ENCODE results near the gene PCDHGB2. TPM values are rescaled to one million over a fixed set of nuclear protein-coding genes. Genes with fewer than 3 reads are reported as not detected.
"Not testable (repeated sequence)": the region's sequence is repeated elsewhere in the genome, so short reads cannot be mapped to it uniquely, and the experiment has no call there.

The PCDHGB2 gene
- total RNA-seq, 2 experiments from 2014 or later: 0.13 TPM

DNA sequence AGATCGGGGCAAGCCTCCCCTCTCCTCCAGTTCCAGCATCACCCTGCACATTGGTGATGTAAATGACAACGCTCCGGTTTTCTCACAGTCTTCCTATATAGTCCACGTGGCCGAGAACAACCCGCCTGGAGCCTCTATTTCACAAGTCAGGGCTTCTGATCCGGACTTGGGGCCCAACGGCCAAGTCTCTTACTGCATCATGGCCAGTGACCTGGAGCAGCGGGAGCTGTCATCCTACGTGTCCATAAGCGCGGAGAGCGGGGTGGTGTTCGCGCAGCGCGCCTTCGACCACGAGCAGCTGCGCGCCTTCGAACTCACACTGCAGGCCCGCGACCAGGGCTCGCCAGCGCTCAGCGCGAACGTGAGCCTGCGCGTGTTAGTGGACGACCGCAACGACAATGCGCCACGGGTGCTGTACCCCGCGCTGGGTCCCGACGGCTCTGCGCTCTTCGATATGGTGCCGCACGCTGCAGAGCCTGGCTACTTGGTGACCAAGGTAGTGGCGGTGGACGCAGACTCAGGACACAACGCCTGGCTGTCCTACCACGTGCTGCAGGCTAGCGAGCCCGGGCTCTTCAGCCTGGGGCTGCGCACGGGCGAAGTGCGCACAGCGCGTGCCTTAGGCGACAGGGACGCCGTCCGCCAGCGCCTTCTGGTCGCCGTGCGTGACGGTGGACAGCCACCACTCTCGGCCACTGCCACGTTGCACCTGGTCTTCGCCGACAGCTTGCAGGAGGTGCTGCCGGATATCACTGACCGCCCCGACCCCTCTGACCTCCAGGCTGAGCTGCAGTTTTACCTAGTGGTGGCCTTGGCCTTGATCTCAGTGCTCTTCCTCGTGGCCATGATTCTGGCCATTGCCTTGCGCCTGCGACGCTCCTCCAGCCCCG lies 29.6 kb downstream of the PCDHGB2 start:
- Mint-ChIP-seq H3K4me1 (ENCODE audit: low read depth) (no peaks in the 10 kb centered on the region), H3K4me3 (no peak overlapping the region), H3K9me3 (ENCODE audit: insufficient read depth) (peaks cover 34% of the 10 kb centered on the region), H3K27ac (no peak overlapping the region), H3K36me3 (ENCODE audit: low read depth) (peaks cover 6% of the 10 kb centered on the region), H3K27me3 (ENCODE audit: low read depth) (peaks cover 30% of the 10 kb centered on the region)
- DNase-seq (no peak), ATAC-seq (no peak)
- ChIA-PET CTCF (interaction anchor here (0.8 to 2.5 kb wide), 2 partner anchors 24 to 124 kb away, joined by 3 to 9 read pairs; partner anchors contain the start of gene PCDHGA10), POLR2A (no interaction called here)

DNA sequence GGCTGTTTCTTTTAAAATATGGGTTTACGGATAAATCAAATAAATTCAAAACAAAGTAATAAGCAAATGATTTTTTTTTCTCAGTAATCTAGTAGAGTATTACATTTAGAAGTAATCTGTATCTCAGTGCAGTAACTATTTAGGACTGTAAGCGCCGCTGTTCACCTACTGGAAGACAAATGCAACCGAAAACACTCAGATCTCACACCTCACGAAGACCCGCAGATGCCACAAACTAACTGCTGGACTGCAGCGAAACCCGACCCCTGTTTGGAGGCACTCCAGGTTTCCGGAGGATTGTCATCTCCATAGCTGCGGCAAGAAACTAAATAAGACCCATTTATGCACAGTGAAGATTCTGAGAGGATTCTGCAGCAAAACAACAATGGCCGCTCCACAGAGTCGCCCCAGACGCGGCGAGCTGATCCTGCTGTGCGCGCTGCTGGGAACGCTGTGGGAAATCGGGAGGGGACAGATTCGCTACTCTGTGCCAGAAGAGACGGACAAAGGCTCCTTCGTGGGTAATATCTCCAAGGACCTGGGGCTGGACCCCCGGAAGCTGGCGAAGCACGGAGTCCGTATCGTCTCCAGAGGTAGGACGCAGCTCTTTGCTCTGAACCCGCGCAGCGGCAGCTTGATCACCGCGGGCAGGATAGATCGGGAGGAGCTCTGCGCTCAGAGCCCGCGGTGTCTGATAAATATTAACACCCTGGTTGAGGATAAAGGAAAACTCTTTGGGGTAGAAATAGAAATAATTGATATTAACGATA lies 32.8 kb downstream of the PCDHGB2 start, which contains the start of gene PCDHGA8:
Gene PCDHGA8, plus strand, starts transcription at position 205 of the 770 bp plus-strand sequence. Its CDS starts 181 bp downstream, at position 386.
- Mint-ChIP-seq H3K4me3 (no peak within 1 kb of the TSS), H3K27me3 (ENCODE audit: low read depth) (peaks cover 35% of the 10 kb centered on the region), H3K4me1 (ENCODE audit: low read depth) (no peaks in the 10 kb centered on the region), H3K9me3 (ENCODE audit: insufficient read depth) (peaks cover 39% of the 10 kb centered on the region), H3K27ac (no peak within 1 kb of the TSS), H3K36me3 (ENCODE audit: low read depth) (peaks cover 9% of the 10 kb centered on the region)
- CTCF ChIA-PET: interaction anchor here (1.0 to 2.2 kb wide), 5 partner anchors 21 to 120 kb away, joined by 3 to 8 read pairs (median 6); partner anchors contain the start of genes PCDHGA10, PCDHGA11, PCDHGA12 and TAF7
- DNase-seq (no peak), ATAC-seq (no peak)
- POLR2A ChIA-PET: no interaction called here

DNA sequence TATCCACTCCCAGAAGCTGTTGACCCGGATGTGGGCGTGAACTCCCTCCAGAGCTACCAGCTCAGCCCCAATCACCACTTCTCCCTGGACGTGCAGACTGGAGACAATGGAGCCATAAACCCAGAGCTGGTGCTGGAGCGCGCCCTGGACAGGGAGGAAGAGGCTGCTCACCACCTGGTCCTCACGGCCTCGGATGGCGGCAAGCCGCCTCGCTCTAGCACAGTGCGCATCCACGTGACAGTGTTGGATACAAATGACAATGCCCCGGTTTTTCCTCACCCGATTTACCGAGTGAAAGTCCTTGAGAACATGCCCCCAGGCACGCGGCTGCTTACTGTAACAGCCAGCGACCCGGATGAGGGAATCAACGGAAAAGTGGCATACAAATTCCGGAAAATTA lies 33.5 kb downstream of the PCDHGB2 start:
- DNase-seq: no peak
- CTCF ChIA-PET: interaction anchor here (1.0 to 2.2 kb wide), 4 partner anchors 20 to 120 kb away, joined by 3 to 8 read pairs (median 6); partner anchors contain the start of genes PCDHGA10, PCDHGA11 and PCDHGA12
- H3K27me3 Mint-ChIP-seq (ENCODE audit: low read depth): peaks cover 34% of the 10 kb centered on the region
- ATAC-seq: no peak
- H3K4me1 Mint-ChIP-seq (ENCODE audit: low read depth): no peaks in the 10 kb centered on the region
- POLR2A ChIA-PET: no interaction called here
- no peak overlapping the region for H3K27ac Mint-ChIP-seq
- no peak overlapping the region for H3K4me3 Mint-ChIP-seq
- H3K36me3 Mint-ChIP-seq (ENCODE audit: low read depth): peaks cover 9% of the 10 kb centered on the region
- peaks cover 39% of the 10 kb centered on the region for H3K9me3 Mint-ChIP-seq (ENCODE audit: insufficient read depth)

DNA sequence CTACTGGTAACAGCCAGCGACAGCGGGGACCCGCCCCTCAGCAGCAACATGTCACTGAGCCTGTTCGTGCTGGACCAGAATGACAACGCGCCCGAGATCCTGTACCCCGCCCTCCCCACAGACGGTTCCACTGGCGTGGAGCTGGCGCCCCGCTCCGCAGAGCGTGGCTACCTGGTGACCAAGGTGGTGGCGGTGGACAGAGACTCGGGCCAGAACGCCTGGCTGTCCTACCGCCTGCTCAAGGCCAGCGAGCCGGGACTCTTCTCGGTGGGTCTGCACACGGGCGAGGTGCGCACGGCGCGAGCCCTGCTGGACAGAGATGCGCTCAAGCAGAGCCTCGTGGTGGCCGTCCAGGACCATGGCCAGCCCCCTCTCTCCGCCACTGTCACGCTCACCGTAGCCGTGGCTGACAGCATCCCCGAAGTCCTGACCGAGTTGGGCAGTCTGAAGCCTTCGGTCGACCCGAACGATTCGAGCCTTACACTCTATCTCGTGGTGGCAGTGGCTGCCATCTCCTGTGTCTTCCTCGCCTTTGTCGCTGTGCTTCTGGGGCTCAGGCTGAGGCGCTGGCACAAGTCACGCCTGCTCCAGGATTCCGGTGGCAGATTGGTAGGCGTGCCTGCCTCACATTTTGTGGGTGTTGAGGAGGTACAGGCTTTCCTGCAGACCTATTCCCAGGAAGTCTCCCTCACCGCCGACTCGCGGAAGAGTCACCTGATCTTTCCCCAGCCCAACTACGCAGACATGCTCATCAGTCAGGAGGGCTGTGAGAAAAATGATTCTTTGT lies 34.8 kb downstream of the PCDHGB2 start:
- Mint-ChIP-seq H3K36me3 (ENCODE audit: low read depth) (peaks cover 15% of the 10 kb centered on the region), H3K27me3 (ENCODE audit: low read depth) (peaks cover 35% of the 10 kb centered on the region), H3K9me3 (ENCODE audit: insufficient read depth) (peaks cover 38% of the 10 kb centered on the region)
- POLR2A ChIA-PET; H3K4me3 Mint-ChIP-seq; ATAC-seq; H3K27ac Mint-ChIP-seq; DNase-seq; H3K4me1 Mint-ChIP-seq (ENCODE audit: low read depth): not testable (repeated sequence)
- CTCF ChIA-PET: interaction anchor here (1.0 to 3.7 kb wide), 4 partner anchors 19 to 172 kb away, joined by 3 to 17 read pairs (median 4); partner anchors contain the start of gene PCDHGA10

DNA sequence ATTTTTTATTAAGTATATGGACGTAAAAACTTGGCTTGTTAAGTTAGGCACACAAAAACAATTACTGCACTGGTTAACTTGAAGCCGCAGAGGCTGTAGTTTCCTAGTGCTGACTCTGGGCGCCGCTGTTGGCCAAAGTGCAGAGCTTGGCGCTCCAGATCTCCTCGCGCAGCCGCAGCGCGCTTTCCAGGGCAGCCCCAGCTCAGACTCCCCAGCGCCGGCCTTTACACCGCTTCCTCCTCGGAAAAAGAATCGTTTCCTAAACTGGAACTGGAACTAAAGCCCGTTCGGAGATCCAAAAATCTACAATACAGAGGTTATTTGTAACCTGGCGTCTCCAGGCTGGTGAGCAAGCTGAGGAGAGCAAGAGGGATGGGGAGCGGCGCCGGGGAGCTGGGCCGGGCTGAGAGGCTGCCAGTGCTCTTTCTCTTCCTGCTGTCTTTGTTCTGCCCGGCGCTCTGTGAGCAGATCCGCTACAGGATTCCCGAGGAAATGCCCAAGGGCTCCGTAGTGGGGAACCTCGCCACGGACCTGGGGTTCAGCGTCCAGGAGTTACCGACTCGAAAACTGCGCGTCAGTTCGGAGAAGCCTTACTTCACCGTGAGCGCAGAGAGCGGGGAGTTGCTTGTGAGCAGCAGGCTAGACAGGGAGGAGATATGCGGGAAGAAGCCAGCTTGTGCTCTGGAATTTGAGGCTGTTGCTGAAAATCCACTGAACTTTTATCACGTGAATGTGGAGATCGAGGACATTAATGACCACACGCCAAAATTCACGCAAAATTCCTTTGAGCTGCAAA lies 38.2 kb downstream of the PCDHGB2 start, which contains the start of gene PCDHGB5:
Gene PCDHGB5, plus strand, starts transcription at position 192 of the 796 bp plus-strand sequence. Its CDS starts 181 bp downstream, at position 373.
- H3K9me3 Mint-ChIP-seq (ENCODE audit: insufficient read depth): peaks cover 31% of the 10 kb centered on the region
- H3K27ac Mint-ChIP-seq; POLR2A ChIA-PET; H3K4me1 Mint-ChIP-seq (ENCODE audit: low read depth): not testable (repeated sequence)
- H3K27me3 Mint-ChIP-seq (ENCODE audit: low read depth): peaks cover 39% of the 10 kb centered on the region
- peak; percentile 65 for ATAC-seq
- peaks cover 13% of the 10 kb centered on the region for H3K36me3 Mint-ChIP-seq (ENCODE audit: low read depth)
- CTCF ChIA-PET: interaction anchor here (0.9 to 3.7 kb wide), 12 partner anchors 9 to 166 kb away, joined by 3 to 17 read pairs (median 5); partner anchors contain the start of genes PCDHGA10, PCDHGA11, PCDHGA12 and PCDHGA5
- peak; percentile 58 for DNase-seq
- H3K4me3 Mint-ChIP-seq: peak within 1 kb of the TSS; percentile 36

DNA sequence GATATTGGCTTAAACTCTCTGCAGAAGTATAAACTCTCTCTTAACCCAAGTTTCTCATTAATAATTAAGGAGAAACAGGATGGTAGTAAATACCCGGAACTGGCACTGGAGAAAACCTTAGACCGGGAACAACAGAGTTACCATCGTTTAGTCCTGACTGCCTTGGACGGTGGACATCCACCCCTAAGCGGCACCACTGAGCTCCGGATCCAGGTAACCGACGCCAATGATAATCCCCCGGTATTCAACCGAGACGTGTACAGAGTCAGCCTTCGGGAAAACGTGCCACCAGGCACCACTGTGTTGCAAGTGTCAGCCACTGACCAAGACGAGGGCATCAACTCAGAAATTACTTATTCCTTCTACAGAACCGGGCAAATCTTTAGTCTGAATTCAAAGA lies 38.8 kb downstream of the PCDHGB2 start:
- Mint-ChIP-seq H3K4me1 (ENCODE audit: low read depth) (peaks cover 3% of the 10 kb centered on the region), H3K27me3 (ENCODE audit: low read depth) (peaks cover 46% of the 10 kb centered on the region), H3K27ac (no peak overlapping the region), H3K4me3 (peak overlapping the region; percentile 4), H3K9me3 (ENCODE audit: insufficient read depth) (peaks cover 31% of the 10 kb centered on the region), H3K36me3 (ENCODE audit: low read depth) (peaks cover 11% of the 10 kb centered on the region)
- DNase-seq (no peak), ATAC-seq (no peak)
- CTCF ChIA-PET: interaction anchor here (1.8 to 3.7 kb wide), 4 partner anchors 15 to 165 kb away, joined by 5 to 17 read pairs (median 6); partner anchors contain the start of gene PCDHGA10
- POLR2A ChIA-PET: no interaction called here

DNA sequence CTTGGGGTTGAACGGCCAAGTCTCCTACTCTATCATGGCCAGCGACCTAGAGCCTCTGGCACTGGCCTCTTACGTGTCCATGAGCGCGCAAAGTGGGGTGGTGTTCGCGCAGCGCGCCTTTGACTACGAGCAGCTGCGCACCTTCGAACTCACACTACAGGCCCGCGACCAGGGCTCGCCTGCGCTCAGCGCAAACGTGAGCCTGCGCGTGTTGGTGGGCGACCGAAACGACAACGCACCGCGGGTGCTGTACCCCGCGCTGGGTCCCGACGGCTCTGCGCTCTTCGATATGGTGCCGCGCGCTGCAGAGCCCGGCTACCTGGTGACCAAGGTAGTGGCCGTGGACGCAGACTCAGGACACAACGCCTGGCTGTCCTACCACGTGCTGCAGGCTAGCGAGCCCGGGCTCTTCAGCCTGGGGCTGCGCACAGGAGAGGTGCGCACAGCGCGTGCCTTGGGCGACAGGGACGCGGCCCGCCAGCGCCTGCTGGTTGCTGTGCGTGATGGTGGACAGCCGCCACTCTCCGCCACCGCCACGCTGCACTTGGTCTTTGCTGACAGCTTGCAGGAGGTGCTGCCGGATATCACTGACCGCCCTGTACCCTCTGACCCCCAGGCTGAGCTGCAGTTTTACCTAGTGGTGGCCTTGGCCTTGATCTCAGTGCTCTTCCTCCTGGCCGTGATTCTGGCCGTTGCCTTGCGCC lies 39.9 kb downstream of the PCDHGB2 start:
- ChIA-PET POLR2A (no interaction called here), CTCF (interaction anchor here (0.9 to 1.1 kb wide), 2 partner anchors 13 to 79 kb away, joined by 3 read pairs; partner anchors contain the start of genes PCDHGA10 and TAF7)
- ATAC-seq (no peak), DNase-seq (no peak)
- Mint-ChIP-seq H3K4me1 (ENCODE audit: low read depth) (peaks cover 3% of the 10 kb centered on the region), H3K36me3 (ENCODE audit: low read depth) (peaks cover 12% of the 10 kb centered on the region), H3K27me3 (ENCODE audit: low read depth) (peaks cover 49% of the 10 kb centered on the region), H3K4me3 (no peak overlapping the region), H3K27ac (peak overlapping the region; percentile 23), H3K9me3 (ENCODE audit: insufficient read depth) (peaks cover 23% of the 10 kb centered on the region)

DNA sequence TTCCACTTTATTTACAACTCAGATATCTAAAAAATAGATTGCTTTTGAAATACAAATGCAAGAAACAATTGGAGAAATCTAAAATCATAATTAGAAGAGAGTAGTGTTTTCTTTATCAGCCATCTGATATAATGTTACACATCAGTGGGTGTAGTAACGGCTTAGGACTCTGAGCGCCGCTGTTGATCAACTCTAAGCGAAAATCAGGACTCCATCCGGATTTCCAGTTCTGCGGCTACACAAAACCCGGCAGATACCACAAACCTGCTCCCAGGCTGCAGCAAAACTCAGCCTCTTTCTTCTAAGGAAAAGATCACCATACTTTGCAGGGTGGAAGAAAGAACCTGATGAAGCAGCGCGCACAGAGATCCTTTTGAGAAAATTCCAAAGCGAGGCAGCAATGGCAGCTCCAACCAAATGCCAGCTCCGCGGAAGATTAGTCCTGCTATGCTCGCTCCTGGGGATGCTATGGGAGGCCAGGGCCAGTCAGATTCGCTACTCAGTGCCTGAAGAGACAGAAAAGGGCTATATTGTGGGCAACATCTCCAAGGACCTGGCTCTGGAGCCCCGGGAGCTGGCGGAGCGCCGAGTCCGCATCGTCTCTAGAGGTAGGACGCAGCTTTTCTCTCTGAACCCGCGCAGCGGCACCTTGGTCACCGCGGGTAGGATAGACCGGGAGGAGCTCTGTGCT lies 42.9 kb downstream of the PCDHGB2 start, which contains the start of gene PCDHGA9:
Gene PCDHGA9, plus strand, starts transcription at position 226 of the 691 bp plus-strand sequence. Its CDS starts 175 bp downstream, at position 401.
- ChIA-PET POLR2A (no interaction called here), CTCF (interaction anchor here (1.1 to 1.8 kb wide), 2 partner anchors 9 to 155 kb away, joined by 3 read pairs; no protein-coding TSS in a partner anchor)
- Mint-ChIP-seq H3K4me1 (ENCODE audit: low read depth) (peaks cover 3% of the 10 kb centered on the region), H3K27me3 (ENCODE audit: low read depth) (peaks cover 46% of the 10 kb centered on the region), H3K27ac (no peak within 1 kb of the TSS), H3K9me3 (ENCODE audit: insufficient read depth) (peaks cover 18% of the 10 kb centered on the region), H3K36me3 (ENCODE audit: low read depth) (peaks cover 9% of the 10 kb centered on the region), H3K4me3 (peak within 1 kb of the TSS; percentile 26)
- DNase-seq: no peak
- no peak for ATAC-seq

DNA sequence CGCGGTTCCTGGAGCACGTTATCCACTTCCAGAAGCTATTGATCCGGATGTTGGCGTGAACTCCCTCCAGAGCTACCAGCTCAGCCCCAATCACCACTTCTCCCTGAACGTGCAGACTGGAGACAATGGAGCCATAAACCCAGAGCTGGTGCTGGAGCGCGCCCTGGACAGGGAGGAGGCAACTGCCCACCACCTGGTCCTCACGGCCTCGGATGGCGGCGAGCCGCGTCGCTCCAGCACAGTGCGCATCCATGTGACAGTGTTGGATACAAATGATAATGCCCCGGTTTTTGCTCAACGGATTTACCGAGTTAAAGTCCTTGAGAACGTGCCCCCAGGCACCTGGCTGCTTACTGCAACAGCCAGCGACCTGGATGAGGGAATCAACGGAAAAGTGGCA lies 43.6 kb downstream of the PCDHGB2 start:
- no peak overlapping the region for H3K27ac Mint-ChIP-seq
- H3K9me3 Mint-ChIP-seq (ENCODE audit: insufficient read depth): peaks cover 23% of the 10 kb centered on the region
- H3K27me3 Mint-ChIP-seq (ENCODE audit: low read depth): peaks cover 52% of the 10 kb centered on the region
- peaks cover 11% of the 10 kb centered on the region for H3K36me3 Mint-ChIP-seq (ENCODE audit: low read depth)
- peaks cover 5% of the 10 kb centered on the region for H3K4me1 Mint-ChIP-seq (ENCODE audit: low read depth)
- ATAC-seq: no peak
- CTCF ChIA-PET: interaction anchor here (1.1 to 1.8 kb wide), 2 partner anchors 9 to 154 kb away, joined by 3 read pairs; no protein-coding TSS in a partner anchor
- POLR2A ChIA-PET: no interaction called here
- H3K4me3 Mint-ChIP-seq: no peak overlapping the region
- no peak for DNase-seq

Data from activated CD8-positive, alpha-beta T cell treated with anti-CD3 and anti-CD28 coated beads, Interleukin-2, amount 10 ng/mL, durations not matched to agents 7 days and 5 days (primary cell).